Measurements from ENCODE around the gene WWTR1.

DNA sequence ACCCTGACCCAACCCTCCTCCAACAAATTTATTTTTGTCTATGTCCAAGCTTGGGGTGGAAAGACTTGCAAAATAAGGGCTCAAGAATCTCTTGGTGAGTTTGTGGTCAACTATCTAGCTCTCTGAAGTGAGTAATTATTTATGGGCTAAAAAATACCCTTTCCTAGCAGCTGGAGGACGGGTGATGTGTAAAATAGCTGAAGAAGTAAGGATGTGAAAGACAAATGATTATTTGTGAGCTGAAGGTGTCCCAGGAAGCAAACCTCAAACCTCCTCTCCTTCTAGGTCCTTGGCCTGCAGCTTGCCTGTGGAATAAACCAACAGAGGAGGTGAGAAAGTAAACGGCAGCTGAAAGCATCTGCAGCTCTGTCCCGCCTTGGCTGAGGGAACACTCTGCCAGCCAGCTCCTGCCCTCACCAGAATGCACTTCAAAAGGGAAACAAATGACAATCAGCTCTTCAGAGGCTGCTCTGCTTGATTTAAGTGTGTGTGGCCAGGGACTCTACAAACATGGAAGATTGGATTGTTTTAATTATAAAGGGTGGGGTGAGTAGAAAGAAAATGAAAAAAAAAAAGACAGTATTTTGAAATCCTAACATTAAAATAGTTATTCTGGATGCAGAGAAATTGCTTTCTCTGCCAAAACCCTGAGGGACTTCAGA lies 123.0 kb downstream of the WWTR1 start:
- TF ChIP-seq POLR2A (IDR thresholded peaks at IDR 0.05; ENCODE audit: low read length) (no peak), GATA1 (IDR thresholded peaks at IDR 0.05; ENCODE audit: low read depth, low read length) (no peak)
